ENCODE results near the gene MAP3K3. TPM values are rescaled to one million over a fixed set of nuclear protein-coding genes. Genes with fewer than 3 reads are reported as not detected.

The MAP3K3 gene
- total RNA-seq, 1 donor from 2014 or later: 58.5 TPM

- H3K4me3 ChIP-seq: no peak overlapping the region
- H3K27ac ChIP-seq: no peak overlapping the region
- H3K27me3 ChIP-seq (ENCODE audit: low read depth): no peaks in the 10 kb centered on the region
- no peak for TF ChIP-seq CTCF (IDR thresholded peaks at IDR 0.05)
- intact Hi-C loops (cut with DNase I): no loop called here
- DNase-seq (no peak), ATAC-seq (no peak)
- peaks cover 22% of the 10 kb centered on the region for H3K4me1 ChIP-seq
- H3K9me3 ChIP-seq: no peaks in the 10 kb centered on the region
- H3K36me3 ChIP-seq: peaks cover 87% of the 10 kb centered on the region
These were observed 63.4 kb downstream of the MAP3K3 start for GRCh38 chr17:63685578-63685977.

- no peak overlapping the region for H3K27ac ChIP-seq
- intact Hi-C loops (cut with DNase I): no loop called here
- TF ChIP-seq CTCF (IDR thresholded peaks at IDR 0.05): no peak
- H3K4me3 ChIP-seq: no peak overlapping the region
- peaks cover 93% of the 10 kb centered on the region for H3K36me3 ChIP-seq
- no peaks in the 10 kb centered on the region for H3K27me3 ChIP-seq (ENCODE audit: low read depth)
- no peaks in the 10 kb centered on the region for H3K9me3 ChIP-seq
- peaks cover 18% of the 10 kb centered on the region for H3K4me1 ChIP-seq
- DNase-seq: no peak
- ATAC-seq: no peak
These were observed 64.0 kb downstream of the MAP3K3 start for GRCh38 chr17:63686138-63686685.

- H3K36me3 ChIP-seq: peaks cover 96% of the 10 kb centered on the region
These were observed 66.3 kb downstream of the MAP3K3 start for GRCh38 chr17:63688396-63689020.

GRCh38 chr17:63689479-63689878, 67.3 kb downstream of the MAP3K3 start:
- peaks cover 6% of the 10 kb centered on the region for H3K4me1 ChIP-seq
- intact Hi-C loops (cut with DNase I): no loop called here
- H3K27me3 ChIP-seq (ENCODE audit: low read depth): no peaks in the 10 kb centered on the region
- no peak for TF ChIP-seq CTCF (IDR thresholded peaks at IDR 0.05)
- H3K9me3 ChIP-seq: no peaks in the 10 kb centered on the region
- no peak overlapping the region for H3K4me3 ChIP-seq
- ATAC-seq: no peak
- H3K27ac ChIP-seq: no peak overlapping the region
- peaks cover 96% of the 10 kb centered on the region for H3K36me3 ChIP-seq
- no peak for DNase-seq

More at GRCh38 chr17:63688396-63689020, 66.3 kb downstream of the MAP3K3 start:
- ATAC-seq: no peak
- Histone ChIP-seq H3K27me3 (ENCODE audit: low read depth) (no peaks in the 10 kb centered on the region), H3K9me3 (no peaks in the 10 kb centered on the region), H3K4me3 (no peak overlapping the region), H3K27ac (no peak overlapping the region), H3K4me1 (peaks cover 11% of the 10 kb centered on the region)
- no peak for DNase-seq
- no peak for TF ChIP-seq CTCF (IDR thresholded peaks at IDR 0.05)
- intact Hi-C loops (cut with DNase I): no loop called here

- H3K9me3 ChIP-seq: no peaks in the 10 kb centered on the region
- TF ChIP-seq CTCF (IDR thresholded peaks at IDR 0.05): no peak
- peaks cover 83% of the 10 kb centered on the region for H3K36me3 ChIP-seq
- no peak overlapping the region for H3K4me3 ChIP-seq
- intact Hi-C loops (cut with DNase I): no loop called here
- DNase-seq: no peak
- ATAC-seq: no peak
- no peaks in the 10 kb centered on the region for H3K27me3 ChIP-seq (ENCODE audit: low read depth)
- no peak overlapping the region for H3K27ac ChIP-seq
- peaks cover 11% of the 10 kb centered on the region for H3K4me1 ChIP-seq
These were observed 70.1 kb downstream of the MAP3K3 start for GRCh38 chr17:63692195-63692816.
